WTC11 (cell line): ENCODE data around the gene PANK4.
"Not testable (repeated sequence)": the region's sequence is repeated elsewhere in the genome, so short reads cannot be mapped to it uniquely, and the experiment has no call there.

Source experiments
- NFATC4 ChIP-seq: fragments of 250-450 bp; sonication (Bioruptor Pico); IDR thresholded peaks from 2 replicates; pipeline ENCODE4 v1.9.0; 2021; ENCODE audit warnings: mild to moderate bottlenecking
- NR1H2 ChIP-seq: sonication (generic); formaldehyde crosslinking; IDR thresholded peaks from 2 replicates; pipeline ENCODE4 v1.9.0; 2021; ENCODE audit warnings: mild to moderate bottlenecking, moderate library complexity, missing genetic modification reagents
- RELA ChIP-seq: sonication (generic); formaldehyde crosslinking; IDR thresholded peaks from 2 replicates; pipeline ENCODE4 v1.8.1; 2022; ENCODE audit warnings: missing genetic modification reagents, mild to moderate bottlenecking, borderline replicate concordance
- SOX15 ChIP-seq: fragments of 250-450 bp; sonication (Bioruptor Pico); IDR thresholded peaks from 2 replicates; pipeline ENCODE4 v1.9.0; 2021; ENCODE audit warnings: mild to moderate bottlenecking
- TCF7 ChIP-seq: sonication (generic); formaldehyde crosslinking; IDR thresholded peaks from 2 replicates; pipeline ENCODE4 v1.8.0; 2022; ENCODE audit warnings: mild to moderate bottlenecking, low read depth, missing genetic modification reagents, moderate library complexity
- ZNF232 ChIP-seq: sonication (generic); formaldehyde crosslinking; IDR thresholded peaks from 2 replicates; pipeline ENCODE4 v1.8.0; 2022; ENCODE audit warnings: mild to moderate bottlenecking, missing genetic modification reagents
- TF ChIP-seq, protein P1 (sequence below): sonication (generic); formaldehyde crosslinking; IDR thresholded peaks from 2 replicates; pipeline ENCODE4 v1.8.1; 2023; ENCODE audit warnings: mild to moderate bottlenecking, missing genetic modification reagents, moderate library complexity
- TF ChIP-seq, protein P2 (sequence below): fragments of 200-600 bp; IDR thresholded peaks from 2 replicates; pipeline ENCODE4 v1.8.0; 2022; ENCODE audit warnings: antibody characterized with exemption
- TF ChIP-seq, protein P3 (sequence below): sonication (generic); formaldehyde crosslinking; IDR thresholded peaks from 2 replicates; pipeline ENCODE4 v1.8.1; 2023; ENCODE audit warnings: mild to moderate bottlenecking, missing genetic modification reagents, borderline replicate concordance

DNA sequence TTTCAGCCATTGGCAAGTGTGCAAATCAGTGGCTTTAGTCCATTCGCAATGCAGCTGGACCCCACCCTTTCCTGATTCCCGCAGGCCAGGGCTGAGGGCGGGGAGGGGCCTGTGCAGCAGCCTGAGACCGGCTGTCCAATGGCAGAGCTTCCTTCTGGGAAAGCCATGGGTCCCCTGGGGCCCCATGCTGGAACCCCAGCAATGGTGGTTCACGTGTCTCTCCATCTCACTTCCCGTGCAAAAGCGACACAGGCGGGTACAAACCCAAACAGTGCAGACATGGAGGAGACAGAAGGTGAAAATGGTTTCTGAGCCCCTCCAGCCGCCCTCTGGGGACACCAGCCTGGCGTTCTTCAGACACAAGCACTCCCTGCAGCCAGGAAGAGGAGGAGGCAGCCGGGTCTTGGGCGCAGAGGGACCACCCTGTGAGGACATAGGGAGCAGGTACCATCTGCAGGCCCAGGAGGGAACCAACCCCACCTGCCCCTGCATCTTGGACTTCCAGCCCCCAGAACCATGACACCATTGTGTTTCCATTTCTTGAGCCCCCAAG, 24.0 kb upstream of the PANK4 start:
- not testable (repeated sequence) for TF ChIP-seq NR1H2, SOX15, NFATC4, RELA, TCF7, ZNF232 (CRISPR knock-in tag)
- TF ChIP-seq, protein P1, sequence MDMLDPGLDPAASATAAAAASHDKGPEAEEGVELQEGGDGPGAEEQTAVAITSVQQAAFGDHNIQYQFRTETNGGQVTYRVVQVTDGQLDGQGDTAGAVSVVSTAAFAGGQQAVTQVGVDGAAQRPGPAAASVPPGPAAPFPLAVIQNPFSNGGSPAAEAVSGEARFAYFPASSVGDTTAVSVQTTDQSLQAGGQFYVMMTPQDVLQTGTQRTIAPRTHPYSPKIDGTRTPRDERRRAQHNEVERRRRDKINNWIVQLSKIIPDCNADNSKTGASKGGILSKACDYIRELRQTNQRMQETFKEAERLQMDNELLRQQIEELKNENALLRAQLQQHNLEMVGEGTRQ (CRISPR knock-in tag): not testable (repeated sequence)
- TF ChIP-seq, protein P2, sequence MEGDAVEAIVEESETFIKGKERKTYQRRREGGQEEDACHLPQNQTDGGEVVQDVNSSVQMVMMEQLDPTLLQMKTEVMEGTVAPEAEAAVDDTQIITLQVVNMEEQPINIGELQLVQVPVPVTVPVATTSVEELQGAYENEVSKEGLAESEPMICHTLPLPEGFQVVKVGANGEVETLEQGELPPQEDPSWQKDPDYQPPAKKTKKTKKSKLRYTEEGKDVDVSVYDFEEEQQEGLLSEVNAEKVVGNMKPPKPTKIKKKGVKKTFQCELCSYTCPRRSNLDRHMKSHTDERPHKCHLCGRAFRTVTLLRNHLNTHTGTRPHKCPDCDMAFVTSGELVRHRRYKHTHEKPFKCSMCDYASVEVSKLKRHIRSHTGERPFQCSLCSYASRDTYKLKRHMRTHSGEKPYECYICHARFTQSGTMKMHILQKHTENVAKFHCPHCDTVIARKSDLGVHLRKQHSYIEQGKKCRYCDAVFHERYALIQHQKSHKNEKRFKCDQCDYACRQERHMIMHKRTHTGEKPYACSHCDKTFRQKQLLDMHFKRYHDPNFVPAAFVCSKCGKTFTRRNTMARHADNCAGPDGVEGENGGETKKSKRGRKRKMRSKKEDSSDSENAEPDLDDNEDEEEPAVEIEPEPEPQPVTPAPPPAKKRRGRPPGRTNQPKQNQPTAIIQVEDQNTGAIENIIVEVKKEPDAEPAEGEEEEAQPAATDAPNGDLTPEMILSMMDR: not testable (repeated sequence)
- TF ChIP-seq, protein P3, sequence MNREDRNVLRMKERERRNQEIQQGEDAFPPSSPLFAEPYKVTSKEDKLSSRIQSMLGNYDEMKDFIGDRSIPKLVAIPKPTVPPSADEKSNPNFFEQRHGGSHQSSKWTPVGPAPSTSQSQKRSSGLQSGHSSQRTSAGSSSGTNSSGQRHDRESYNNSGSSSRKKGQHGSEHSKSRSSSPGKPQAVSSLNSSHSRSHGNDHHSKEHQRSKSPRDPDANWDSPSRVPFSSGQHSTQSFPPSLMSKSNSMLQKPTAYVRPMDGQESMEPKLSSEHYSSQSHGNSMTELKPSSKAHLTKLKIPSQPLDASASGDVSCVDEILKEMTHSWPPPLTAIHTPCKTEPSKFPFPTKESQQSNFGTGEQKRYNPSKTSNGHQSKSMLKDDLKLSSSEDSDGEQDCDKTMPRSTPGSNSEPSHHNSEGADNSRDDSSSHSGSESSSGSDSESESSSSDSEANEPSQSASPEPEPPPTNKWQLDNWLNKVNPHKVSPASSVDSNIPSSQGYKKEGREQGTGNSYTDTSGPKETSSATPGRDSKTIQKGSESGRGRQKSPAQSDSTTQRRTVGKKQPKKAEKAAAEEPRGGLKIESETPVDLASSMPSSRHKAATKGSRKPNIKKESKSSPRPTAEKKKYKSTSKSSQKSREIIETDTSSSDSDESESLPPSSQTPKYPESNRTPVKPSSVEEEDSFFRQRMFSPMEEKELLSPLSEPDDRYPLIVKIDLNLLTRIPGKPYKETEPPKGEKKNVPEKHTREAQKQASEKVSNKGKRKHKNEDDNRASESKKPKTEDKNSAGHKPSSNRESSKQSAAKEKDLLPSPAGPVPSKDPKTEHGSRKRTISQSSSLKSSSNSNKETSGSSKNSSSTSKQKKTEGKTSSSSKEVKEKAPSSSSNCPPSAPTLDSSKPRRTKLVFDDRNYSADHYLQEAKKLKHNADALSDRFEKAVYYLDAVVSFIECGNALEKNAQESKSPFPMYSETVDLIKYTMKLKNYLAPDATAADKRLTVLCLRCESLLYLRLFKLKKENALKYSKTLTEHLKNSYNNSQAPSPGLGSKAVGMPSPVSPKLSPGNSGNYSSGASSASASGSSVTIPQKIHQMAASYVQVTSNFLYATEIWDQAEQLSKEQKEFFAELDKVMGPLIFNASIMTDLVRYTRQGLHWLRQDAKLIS (CRISPR knock-in tag): not testable (repeated sequence)
